PC-9 (cell line): Measurements from ENCODE around the gene APCDD1.

ENCODE experiments used
- EZH2 ChIP-seq: fragments of 200-600 bp; sonication (generic); IDR thresholded peaks from 2 replicates; pipeline ENCODE4 v1.8.0; 2017; ENCODE audit warnings: antibody characterized with exemption, low read depth
- TF ChIP-seq, protein P1 (sequence below): fragments of 200-600 bp; sonication (generic); conservative IDR thresholded peaks from 2 replicates; pipeline ENCODE4 v1.6.1; 2017; ENCODE audit warnings: mixed run types, antibody characterized with exemption, mild to moderate bottlenecking, moderate library complexity

DNA sequence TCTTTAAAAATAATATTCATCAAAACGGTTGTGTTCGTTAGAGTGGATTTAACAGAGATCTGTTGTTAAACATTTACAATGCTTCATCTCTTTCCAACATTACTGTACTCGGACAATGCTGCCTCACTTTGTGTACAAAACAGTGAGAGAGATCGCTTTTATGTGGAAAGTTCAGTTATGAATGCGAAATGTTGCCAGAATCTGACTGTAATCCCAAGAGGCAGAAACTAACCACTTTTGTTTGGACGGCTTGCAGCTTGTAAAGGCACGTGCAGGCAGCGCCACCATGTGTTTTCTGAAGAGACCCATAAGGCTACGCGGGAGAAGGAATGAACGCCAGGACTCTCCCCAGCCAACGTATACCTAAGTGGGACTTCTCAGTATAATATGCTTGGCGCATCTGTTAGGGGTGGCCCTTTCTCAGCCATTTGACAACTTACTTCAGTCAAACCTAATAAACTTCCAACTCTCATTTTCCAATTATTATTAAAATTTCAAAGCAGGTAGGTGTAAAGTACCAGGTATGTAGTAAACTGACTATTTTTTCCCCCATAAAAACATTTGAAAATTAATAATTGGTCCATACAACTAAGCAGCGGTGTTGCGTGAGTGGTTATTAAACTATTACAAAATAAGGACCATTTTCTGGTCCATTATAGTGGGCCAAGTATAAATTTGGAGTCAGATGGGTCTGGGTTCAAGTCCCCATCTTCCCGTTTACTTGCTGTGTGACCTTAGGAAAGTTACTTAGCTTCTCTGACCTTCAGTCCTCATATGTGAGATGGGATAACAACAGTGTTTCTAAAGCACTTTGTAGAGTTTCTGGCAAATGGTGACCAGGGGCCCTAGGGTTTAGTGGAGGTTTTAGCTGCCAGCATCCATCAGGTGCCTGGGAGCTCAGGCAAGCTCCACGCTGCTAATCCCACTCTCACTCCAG is 65.8 kb downstream of the APCDD1 start:
- TF ChIP-seq, protein P1, sequence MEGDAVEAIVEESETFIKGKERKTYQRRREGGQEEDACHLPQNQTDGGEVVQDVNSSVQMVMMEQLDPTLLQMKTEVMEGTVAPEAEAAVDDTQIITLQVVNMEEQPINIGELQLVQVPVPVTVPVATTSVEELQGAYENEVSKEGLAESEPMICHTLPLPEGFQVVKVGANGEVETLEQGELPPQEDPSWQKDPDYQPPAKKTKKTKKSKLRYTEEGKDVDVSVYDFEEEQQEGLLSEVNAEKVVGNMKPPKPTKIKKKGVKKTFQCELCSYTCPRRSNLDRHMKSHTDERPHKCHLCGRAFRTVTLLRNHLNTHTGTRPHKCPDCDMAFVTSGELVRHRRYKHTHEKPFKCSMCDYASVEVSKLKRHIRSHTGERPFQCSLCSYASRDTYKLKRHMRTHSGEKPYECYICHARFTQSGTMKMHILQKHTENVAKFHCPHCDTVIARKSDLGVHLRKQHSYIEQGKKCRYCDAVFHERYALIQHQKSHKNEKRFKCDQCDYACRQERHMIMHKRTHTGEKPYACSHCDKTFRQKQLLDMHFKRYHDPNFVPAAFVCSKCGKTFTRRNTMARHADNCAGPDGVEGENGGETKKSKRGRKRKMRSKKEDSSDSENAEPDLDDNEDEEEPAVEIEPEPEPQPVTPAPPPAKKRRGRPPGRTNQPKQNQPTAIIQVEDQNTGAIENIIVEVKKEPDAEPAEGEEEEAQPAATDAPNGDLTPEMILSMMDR, result peak; percentile 74
- TF ChIP-seq EZH2, result no peak
